BLaER1 (cell line): ENCODE data around the gene ERICH2.

ENCODE experiments used
- H3K27ac ChIP-seq: shearing (Covaris generic); formaldehyde crosslinking; 2 replicates; pipeline ENCODE4 v1.8.1; 2022
- H3K27me3 ChIP-seq: shearing (Covaris generic); formaldehyde crosslinking; 2 replicates; pipeline ENCODE4 v1.8.1; 2022
- H3K36me3 ChIP-seq: shearing (Covaris generic); formaldehyde crosslinking; 2 replicates; pipeline ENCODE4 v1.8.1; 2022
- H3K4me1 ChIP-seq: shearing (Covaris generic); formaldehyde crosslinking; 2 replicates; pipeline ENCODE4 v1.8.1; 2022
- H3K4me2 ChIP-seq: shearing (Covaris generic); formaldehyde crosslinking; 2 replicates; pipeline ENCODE4 v1.8.1; 2022
- H3K4me3 ChIP-seq: shearing (Covaris generic); formaldehyde crosslinking; 2 replicates; pipeline ENCODE4 v1.8.1; 2022
- H3K9ac ChIP-seq: shearing (Covaris generic); formaldehyde crosslinking; 2 replicates; pipeline ENCODE4 v1.8.1; 2022
- H3K9me3 ChIP-seq: shearing (Covaris generic); formaldehyde crosslinking; 2 replicates; pipeline ENCODE4 v1.8.1; 2022
- H4K20me1 ChIP-seq: shearing (Covaris generic); formaldehyde crosslinking; 2 replicates; pipeline ENCODE4 v1.8.1; 2022
- Cebpa-rat ChIP-seq: shearing (Covaris generic); IDR thresholded peaks from 2 replicates; pipeline ENCODE4 v1.8.1; 2022

Gene ERICH2

DNA sequence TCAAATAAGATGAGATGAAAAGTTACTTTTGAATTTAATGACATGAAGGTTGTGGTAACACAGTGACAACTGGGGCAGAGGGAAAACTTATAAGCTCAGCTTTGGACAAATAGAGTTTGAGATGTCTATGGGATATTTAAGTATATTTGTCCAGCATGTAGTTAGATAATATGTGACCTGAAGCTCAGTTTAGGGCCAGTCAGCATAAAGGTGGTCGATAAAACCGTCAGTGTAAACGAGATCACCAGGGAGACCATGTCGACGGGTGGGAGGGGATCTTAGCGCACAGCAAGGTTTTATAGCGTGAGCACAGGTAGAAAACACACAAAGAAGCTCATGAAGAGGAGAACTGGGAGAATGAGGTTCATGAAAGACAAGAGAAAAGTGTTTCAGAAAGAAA, 7.4 kb upstream of the ERICH2 start:
- Histone ChIP-seq H3K4me1 (no peaks in the 10 kb centered on the region), H3K27ac (no peak overlapping the region), H4K20me1 (no peaks in the 10 kb centered on the region), H3K4me3 (no peak overlapping the region), H3K4me2 (no peak overlapping the region), H3K9ac (no peak overlapping the region), H3K36me3 (no peaks in the 10 kb centered on the region), H3K27me3 (no peaks in the 10 kb centered on the region; the same call in 1 of the 2 replicates), H3K9me3 (no peaks in the 10 kb centered on the region)
- TF ChIP-seq Cebpa-rat = no peak

- Histone ChIP-seq H3K4me3 (no peak overlapping the region), H3K9me3 (no peaks in the 10 kb centered on the region)
- no peak for TF ChIP-seq Cebpa-rat
These were observed 6.9 kb upstream of the ERICH2 start for GRCh38 chr2:170763232-170763631.

DNA sequence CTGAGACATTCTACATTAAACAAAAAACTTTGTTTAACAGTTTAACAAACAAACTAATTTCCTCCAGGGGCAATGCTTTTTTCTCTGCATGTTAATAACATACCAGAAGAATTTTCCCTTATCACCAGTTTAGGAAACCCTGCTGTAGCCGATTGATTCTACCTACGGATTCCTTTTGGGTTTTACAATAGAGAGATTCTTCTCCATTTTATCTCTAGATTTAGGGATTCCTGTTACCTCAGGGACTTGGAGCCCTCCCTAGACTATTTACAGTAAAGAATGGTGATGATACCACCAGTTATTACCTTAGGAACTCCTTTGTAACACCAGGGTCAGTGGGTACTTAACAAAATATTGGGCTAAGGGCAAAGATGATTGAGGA, 5.3 kb upstream of the ERICH2 start:
- Histone ChIP-seq H3K36me3 (no peaks in the 10 kb centered on the region), H3K4me2 (no peak overlapping the region), H3K27ac (no peak overlapping the region), H3K9ac (no peak overlapping the region), H4K20me1 (no peaks in the 10 kb centered on the region), H3K4me3 (no peak overlapping the region), H3K4me1 (peaks cover 7% of the 10 kb centered on the region), H3K9me3 (no peaks in the 10 kb centered on the region), H3K27me3 (no peaks in the 10 kb centered on the region)
- no peak for TF ChIP-seq Cebpa-rat

More at GRCh38 chr2:170763232-170763631, 6.9 kb upstream of the ERICH2 start:
- H3K36me3 ChIP-seq = no peaks in the 10 kb centered on the region
- no peak overlapping the region for H3K9ac ChIP-seq
- no peaks in the 10 kb centered on the region for H4K20me1 ChIP-seq
- H3K27ac ChIP-seq = no peak overlapping the region
- H3K27me3 ChIP-seq = no peaks in the 10 kb centered on the region; the same call in 1 of the 2 replicates
- H3K4me2 ChIP-seq = no peak overlapping the region
- H3K4me1 ChIP-seq = no peaks in the 10 kb centered on the region

GRCh38 chr2:170766693-170767092, 3.5 kb upstream of the ERICH2 start:
- Histone ChIP-seq H3K4me2 (no peak overlapping the region), H3K4me1 (peaks cover 15% of the 10 kb centered on the region), H3K36me3 (no peaks in the 10 kb centered on the region), H3K4me3 (no peak overlapping the region), H3K27ac (no peak overlapping the region), H3K9ac (no peak overlapping the region), H4K20me1 (no peaks in the 10 kb centered on the region), H3K27me3 (peaks cover 8% of the 10 kb centered on the region), H3K9me3 (no peaks in the 10 kb centered on the region)
- no peak for TF ChIP-seq Cebpa-rat

GRCh38 chr2:170770606-170771420, 635 bp downstream of the ERICH2 start:
- no peak for TF ChIP-seq Cebpa-rat
- H3K9ac ChIP-seq = peak overlapping the region; percentile 69

GRCh38 chr2:170771421-170771937, 1.3 kb downstream of the ERICH2 start:
- peaks cover 15% of the 10 kb centered on the region for H3K4me1 ChIP-seq
- no peaks in the 10 kb centered on the region for H3K9me3 ChIP-seq
- TF ChIP-seq Cebpa-rat = no peak
- peak overlapping the region; percentile 66 for H3K4me3 ChIP-seq
- H3K36me3 ChIP-seq = no peaks in the 10 kb centered on the region
- H3K9ac ChIP-seq = peak overlapping the region; percentile 39; the same call in 1 of the 2 replicates
- H3K27ac ChIP-seq = no peak overlapping the region
- H4K20me1 ChIP-seq = no peaks in the 10 kb centered on the region
- peak overlapping the region; percentile 70 for H3K4me2 ChIP-seq
- peaks cover 13% of the 10 kb centered on the region for H3K27me3 ChIP-seq

More at GRCh38 chr2:170770606-170771420, 635 bp downstream of the ERICH2 start:
- no peaks in the 10 kb centered on the region for H3K9me3 ChIP-seq
- H3K27me3 ChIP-seq = peaks cover 13% of the 10 kb centered on the region
- H3K4me3 ChIP-seq = peak overlapping the region; percentile 80
- no peaks in the 10 kb centered on the region for H3K36me3 ChIP-seq
- peak overlapping the region; percentile 90 for H3K4me2 ChIP-seq
- no peaks in the 10 kb centered on the region for H4K20me1 ChIP-seq
- peaks cover 15% of the 10 kb centered on the region for H3K4me1 ChIP-seq
- H3K27ac ChIP-seq = no peak overlapping the region; the same call in 1 of the 2 replicates

GRCh38 chr2:170772295-170772694, 2.1 kb downstream of the ERICH2 start:
- H3K9ac ChIP-seq = no peak overlapping the region
- peaks cover 15% of the 10 kb centered on the region for H3K4me1 ChIP-seq
- H3K4me2 ChIP-seq = no peak overlapping the region
- TF ChIP-seq Cebpa-rat = no peak
- H3K4me3 ChIP-seq = no peak overlapping the region
- H3K27me3 ChIP-seq = peaks cover 13% of the 10 kb centered on the region
- H3K36me3 ChIP-seq = no peaks in the 10 kb centered on the region
- no peaks in the 10 kb centered on the region for H4K20me1 ChIP-seq
- H3K27ac ChIP-seq = no peak overlapping the region
- H3K9me3 ChIP-seq = no peaks in the 10 kb centered on the region

GRCh38 chr2:170774074-170774473, 3.9 kb downstream of the ERICH2 start:
- H3K4me2 ChIP-seq = no peak overlapping the region
- H3K36me3 ChIP-seq = no peaks in the 10 kb centered on the region
- TF ChIP-seq Cebpa-rat = no peak
- no peak overlapping the region for H3K9ac ChIP-seq
- peaks cover 15% of the 10 kb centered on the region for H3K4me1 ChIP-seq
- peaks cover 13% of the 10 kb centered on the region for H3K27me3 ChIP-seq
- no peak overlapping the region for H3K27ac ChIP-seq
- no peaks in the 10 kb centered on the region for H3K9me3 ChIP-seq
- no peaks in the 10 kb centered on the region for H4K20me1 ChIP-seq
- no peak overlapping the region for H3K4me3 ChIP-seq

DNA sequence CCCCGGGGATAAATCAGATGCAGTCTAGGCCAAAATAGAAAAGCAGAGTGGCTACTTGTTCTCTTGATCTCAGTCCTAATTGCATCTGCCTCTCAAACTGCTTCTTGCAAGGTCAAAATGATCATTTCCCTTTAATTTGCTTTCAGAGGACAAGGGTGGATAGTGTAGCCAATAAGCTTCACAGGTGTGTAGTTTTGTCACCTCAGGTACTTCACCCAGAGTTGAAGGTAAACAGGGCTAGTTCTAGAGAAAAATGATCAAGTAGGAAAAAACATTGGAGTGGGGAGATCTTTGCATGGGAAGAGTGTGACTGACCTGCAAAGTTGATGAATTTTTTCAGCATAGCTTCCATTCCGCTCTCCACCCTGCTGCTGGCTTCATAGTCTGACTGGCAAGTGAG, 8.7 kb downstream of the ERICH2 start:
- H3K9me3 ChIP-seq = no peaks in the 10 kb centered on the region
- TF ChIP-seq Cebpa-rat = no peak
- H3K4me1 ChIP-seq = no peaks in the 10 kb centered on the region
- H3K4me3 ChIP-seq = no peak overlapping the region
- no peak overlapping the region for H3K4me2 ChIP-seq
- no peak overlapping the region for H3K9ac ChIP-seq
- no peaks in the 10 kb centered on the region for H3K27me3 ChIP-seq
- no peaks in the 10 kb centered on the region for H4K20me1 ChIP-seq
- no peak overlapping the region for H3K27ac ChIP-seq
- no peaks in the 10 kb centered on the region for H3K36me3 ChIP-seq

DNA sequence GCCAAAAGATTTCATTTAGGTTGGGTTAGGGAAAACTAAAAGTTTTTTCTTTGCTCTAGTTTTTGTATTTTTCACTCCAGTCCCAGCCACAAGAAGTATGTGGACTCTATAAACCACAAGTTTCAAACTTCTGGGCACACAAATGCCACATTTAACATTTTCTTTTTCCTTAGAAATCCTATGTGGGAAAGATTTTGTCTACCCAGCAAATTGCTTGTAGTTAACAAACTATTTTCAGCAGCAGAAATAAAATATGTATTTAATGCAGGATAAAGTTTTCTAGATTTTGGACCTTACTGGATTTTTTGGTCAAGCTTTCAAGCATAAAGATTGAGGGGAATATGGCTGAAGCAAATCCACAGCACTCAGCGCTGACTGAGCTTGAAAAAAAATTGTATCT, 9.1 kb downstream of the ERICH2 start:
- no peaks in the 10 kb centered on the region for H3K9me3 ChIP-seq
- no peak overlapping the region for H3K4me3 ChIP-seq
- no peak overlapping the region for H3K27ac ChIP-seq

More for the DNA sequence above, 9.1 kb downstream of the ERICH2 start:
- no peaks in the 10 kb centered on the region for H3K4me1 ChIP-seq
- H3K36me3 ChIP-seq = no peaks in the 10 kb centered on the region
- TF ChIP-seq Cebpa-rat = no peak
- H3K4me2 ChIP-seq = no peak overlapping the region
- no peaks in the 10 kb centered on the region for H4K20me1 ChIP-seq
- no peak overlapping the region for H3K9ac ChIP-seq
- H3K27me3 ChIP-seq = no peaks in the 10 kb centered on the region
